GM08714 (cell line): Measurements from ENCODE around the gene PECR.

Experiments
- H3K4me3 ChIP-seq: fragments of 200-500 bp; sonication (Bioruptor generic); 2 replicates; pipeline ENCODE4 v1.5.1; 2014; ENCODE audit warnings: mild to moderate bottlenecking, low read length, inconsistent platforms
- ZNF274 ChIP-seq: IDR thresholded peaks from 2 replicates; pipeline ENCODE4 v1.6.1; 2012; ENCODE audit warnings: mild to moderate bottlenecking, low read depth, low read length

PECR gene

GRCh38 chr2:216110620-216111019 lies 29.0 kb upstream of the PECR start:
- TF ChIP-seq ZNF274, result no peak
- peak overlapping the region; percentile 91 for H3K4me3 ChIP-seq

GRCh38 chr2:216109962-216110614 lies 28.5 kb upstream of the PECR start:
- TF ChIP-seq ZNF274, result no peak

GRCh38 chr2:216108967-216109921 lies 27.6 kb upstream of the PECR start, which contains the start of gene XRCC5:
Gene XRCC5, plus strand, starts transcription at chr2:216109348. Its CDS starts 89 bp downstream, at chr2:216109437.
- peak within 1 kb of the TSS; percentile 91 for H3K4me3 ChIP-seq
- no peak for TF ChIP-seq ZNF274

More at GRCh38 chr2:216109962-216110614, 28.5 kb upstream of the PECR start:
- peak overlapping the region; percentile 91 for H3K4me3 ChIP-seq

- H3K4me3 ChIP-seq, result peak overlapping the region; percentile 32
- TF ChIP-seq ZNF274, result no peak
Observed at GRCh38 chr2:216108310-216108966, 26.8 kb upstream of the PECR start.

- H3K4me3 ChIP-seq, result no peak overlapping the region
- no peak for TF ChIP-seq ZNF274
Observed at GRCh38 chr2:216107760-216108159, 26.2 kb upstream of the PECR start.

GRCh38 chr2:216107320-216107719 lies 25.7 kb upstream of the PECR start:
- H3K4me3 ChIP-seq, result no peak overlapping the region
- TF ChIP-seq ZNF274, result no peak

GRCh38 chr2:216104691-216105090 lies 23.1 kb upstream of the PECR start:
- no peak for TF ChIP-seq ZNF274
- no peak overlapping the region for H3K4me3 ChIP-seq

- TF ChIP-seq ZNF274, result no peak
Observed at GRCh38 chr2:216103213-216103612, 21.6 kb upstream of the PECR start.

GRCh38 chr2:216101109-216101508 lies 19.5 kb upstream of the PECR start:
- H3K4me3 ChIP-seq, result no peak overlapping the region
- no peak for TF ChIP-seq ZNF274

More at GRCh38 chr2:216103213-216103612, 21.6 kb upstream of the PECR start:
- no peak overlapping the region for H3K4me3 ChIP-seq

- H3K4me3 ChIP-seq, result no peak overlapping the region
- no peak for TF ChIP-seq ZNF274
Observed at GRCh38 chr2:216098421-216099334, 17.1 kb upstream of the PECR start.

GRCh38 chr2:216094701-216095100 lies 13.1 kb upstream of the PECR start:
- no peak overlapping the region for H3K4me3 ChIP-seq
- no peak for TF ChIP-seq ZNF274

GRCh38 chr2:216092646-216093045 lies 11.0 kb upstream of the PECR start:
- no peak overlapping the region for H3K4me3 ChIP-seq
- TF ChIP-seq ZNF274, result no peak

GRCh38 chr2:216090369-216090786 lies 8.8 kb upstream of the PECR start:
- TF ChIP-seq ZNF274, result no peak
- no peak overlapping the region; the same call in 1 of the 2 replicates for H3K4me3 ChIP-seq
